ENCODE data around the gene LKAAEAR1. TPM values are rescaled to one million over a fixed set of nuclear protein-coding genes. Genes with fewer than 3 reads are reported as not detected.
A peak's percentile ranks its signal among the peaks of the same experiment; 100 is the strongest.

LKAAEAR1 gene
- total and polyA plus RNA-seq, 2 of the 13 experiments (the other 11 are each of a cell fraction or from before 2014, with no cell fraction given) = not detected

DNA sequence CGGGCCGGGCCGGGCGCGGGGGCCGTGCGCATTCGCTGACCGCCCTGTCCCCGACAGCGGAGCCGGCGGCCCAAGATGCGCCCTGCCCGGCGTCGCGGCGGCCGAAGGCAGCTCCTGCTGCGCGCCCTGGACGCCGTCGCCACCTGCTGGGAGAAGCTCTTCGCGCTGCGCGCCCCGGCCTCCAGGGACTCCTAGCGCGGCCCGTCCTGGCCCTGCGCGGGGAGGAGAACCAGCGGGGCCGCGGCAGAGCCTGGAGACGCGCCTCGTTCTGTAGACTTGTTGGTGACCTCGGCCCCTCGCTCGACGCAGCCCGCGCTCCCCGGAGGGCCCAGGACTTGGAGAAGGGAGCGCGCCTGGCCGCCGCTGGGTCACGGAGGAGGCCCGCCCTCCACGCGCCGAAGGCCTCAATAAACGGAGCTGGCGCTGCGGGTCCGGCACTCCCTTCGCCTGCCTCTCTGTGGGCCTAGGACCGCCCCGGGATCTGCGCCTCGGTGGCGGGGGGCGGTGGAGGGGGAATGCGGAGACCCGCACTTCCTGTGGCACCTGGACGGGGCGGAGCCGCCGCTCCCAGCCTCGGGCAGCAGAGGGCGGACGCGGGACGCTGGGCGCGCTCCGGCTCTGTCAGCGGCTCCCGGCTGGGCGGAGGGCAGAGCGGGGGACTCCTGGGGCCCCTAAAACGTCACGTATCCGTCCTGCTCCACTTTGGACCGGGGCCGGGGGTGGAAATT is 45.5 kb downstream of the LKAAEAR1 start (continued):
- TF ChIP-seq NR2F6 (IDR thresholded peaks at IDR 0.05) (no peak), NR2F6 (CRISPR knock-in tag; IDR thresholded peaks at IDR 0.05) (no peak), SNAPC4 (CRISPR knock-in tag; IDR thresholded peaks at IDR 0.05) (no peak), SP4 (CRISPR knock-in tag; IDR thresholded peaks at IDR 0.05) (no peak), REST (IDR thresholded peaks at IDR 0.05; ENCODE audit: borderline replicate concordance in 1 of 2, low read depth in 1 of 2, low read length in 2 of 2) (no peak), ZBTB38 (CRISPR knock-in tag; IDR thresholded peaks at IDR 0.05) (peak; percentile 77), ZNF224 (CRISPR knock-in tag; IDR thresholded peaks at IDR 0.05) (no peak), ZNF572 (CRISPR knock-in tag; IDR thresholded peaks at IDR 0.05) (no peak), IKZF1 (IDR thresholded peaks at IDR 0.05) (no peak), ZNF12 (CRISPR knock-in tag; IDR thresholded peaks at IDR 0.05) (no peak), SMC3 (IDR thresholded peaks at IDR 0.05; ENCODE audit: low read length) (no peak), HOXA5 (CRISPR knock-in tag; IDR thresholded peaks at IDR 0.05) (no peak), POLR2G (IDR thresholded peaks at IDR 0.05; ENCODE audit: low read depth, low read length) (0 out of 2 replicates have a peak, but pooled peaks have one; percentile 4), ZNF850 (CRISPR knock-in tag; conservative IDR thresholded peaks at IDR 0.05) (no peak), RXRA (CRISPR knock-in tag; IDR thresholded peaks at IDR 0.05) (0 out of 2 replicates have a peak, but pooled peaks have one; percentile 21), MTF2 (CRISPR knock-in tag; IDR thresholded peaks at IDR 0.05; ENCODE audit: borderline replicate concordance) (no peak), ELF1 (CRISPR knock-in tag; IDR thresholded peaks at IDR 0.05) (no peak)
- TF ChIP-seq, protein P1, sequence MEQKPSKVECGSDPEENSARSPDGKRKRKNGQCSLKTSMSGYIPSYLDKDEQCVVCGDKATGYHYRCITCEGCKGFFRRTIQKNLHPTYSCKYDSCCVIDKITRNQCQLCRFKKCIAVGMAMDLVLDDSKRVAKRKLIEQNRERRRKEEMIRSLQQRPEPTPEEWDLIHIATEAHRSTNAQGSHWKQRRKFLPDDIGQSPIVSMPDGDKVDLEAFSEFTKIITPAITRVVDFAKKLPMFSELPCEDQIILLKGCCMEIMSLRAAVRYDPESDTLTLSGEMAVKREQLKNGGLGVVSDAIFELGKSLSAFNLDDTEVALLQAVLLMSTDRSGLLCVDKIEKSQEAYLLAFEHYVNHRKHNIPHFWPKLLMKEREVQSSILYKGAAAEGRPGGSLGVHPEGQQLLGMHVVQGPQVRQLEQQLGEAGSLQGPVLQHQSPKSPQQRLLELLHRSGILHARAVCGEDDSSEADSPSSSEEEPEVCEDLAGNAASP (CRISPR knock-in tag; IDR thresholded peaks at IDR 0.05; ENCODE audit: borderline replicate concordance) = no peak
- TF ChIP-seq, protein P2, sequence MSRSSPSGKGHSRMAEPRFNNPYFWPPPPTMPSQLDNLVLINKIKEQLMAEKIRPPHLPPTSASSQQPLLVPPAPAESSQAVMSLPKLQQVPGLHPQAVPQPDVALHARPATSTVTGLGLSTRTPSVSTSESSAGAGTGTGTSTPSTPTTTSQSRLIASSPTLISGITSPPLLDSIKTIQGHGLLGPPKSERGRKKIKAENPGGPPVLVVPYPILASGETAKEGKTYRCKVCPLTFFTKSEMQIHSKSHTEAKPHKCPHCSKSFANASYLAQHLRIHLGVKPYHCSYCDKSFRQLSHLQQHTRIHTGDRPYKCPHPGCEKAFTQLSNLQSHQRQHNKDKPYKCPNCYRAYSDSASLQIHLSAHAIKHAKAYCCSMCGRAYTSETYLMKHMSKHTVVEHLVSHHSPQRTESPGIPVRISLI (CRISPR knock-in tag; IDR thresholded peaks at IDR 0.05; ENCODE audit: borderline replicate concordance) = no peak

Measured in HepG2 (cell line).